Measurements from ENCODE around the gene GNAQ.

GNAQ gene

GRCh38 chr9:77831781-77832180 lies 199.8 kb downstream of the GNAQ start:
- H3K4me3 ChIP-seq (replicated peaks; ENCODE audit: low read depth, low read length): no peak overlapping the region
- TF ChIP-seq CTCF (IDR thresholded peaks at IDR 0.05; ENCODE audit: low read length, missing control alignments): no peak
- DNase-seq (ENCODE audit: low read depth): no peak

- no peak for DNase-seq (ENCODE audit: low read depth)
- TF ChIP-seq CTCF (IDR thresholded peaks at IDR 0.05; ENCODE audit: low read length, missing control alignments): no peak
- H3K4me3 ChIP-seq (replicated peaks; ENCODE audit: low read depth, low read length): no peak overlapping the region
Measured at GRCh38 chr9:77830618-77831285, 200.9 kb downstream of the GNAQ start.

DNA sequence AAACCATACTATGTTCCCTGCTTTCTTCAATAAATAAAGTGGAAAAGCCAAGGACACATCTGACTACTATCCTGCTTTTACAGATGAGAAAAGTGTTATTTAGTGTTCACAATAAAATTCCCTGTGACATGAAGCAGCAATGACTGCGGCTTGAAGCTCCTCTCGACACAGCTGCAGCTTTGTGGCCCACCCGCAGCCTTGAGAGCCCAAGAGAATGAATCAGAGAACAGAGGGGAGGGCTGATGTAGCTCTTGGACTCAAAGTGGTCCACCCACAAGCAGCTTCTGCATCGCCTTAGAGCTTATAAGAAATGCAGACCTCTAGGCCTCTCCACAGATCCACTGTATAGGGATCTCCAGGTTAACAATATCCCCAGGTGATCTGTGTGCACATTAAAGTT lies 202.2 kb downstream of the GNAQ start:
- H3K4me3 ChIP-seq (replicated peaks; ENCODE audit: low read depth, low read length): no peak overlapping the region
- TF ChIP-seq CTCF (IDR thresholded peaks at IDR 0.05; ENCODE audit: low read length, missing control alignments): no peak
- no peak for DNase-seq (ENCODE audit: low read depth)

GRCh38 chr9:77827104-77827784 lies 204.4 kb downstream of the GNAQ start:
- TF ChIP-seq CTCF (IDR thresholded peaks at IDR 0.05; ENCODE audit: low read length, missing control alignments): no peak
- H3K4me3 ChIP-seq (replicated peaks; ENCODE audit: low read depth, low read length): no peak overlapping the region
- DNase-seq (ENCODE audit: low read depth): no peak

- no peak for TF ChIP-seq CTCF (IDR thresholded peaks at IDR 0.05; ENCODE audit: low read length, missing control alignments)
Measured at GRCh38 chr9:77826621-77827020, 205.0 kb downstream of the GNAQ start.

DNA sequence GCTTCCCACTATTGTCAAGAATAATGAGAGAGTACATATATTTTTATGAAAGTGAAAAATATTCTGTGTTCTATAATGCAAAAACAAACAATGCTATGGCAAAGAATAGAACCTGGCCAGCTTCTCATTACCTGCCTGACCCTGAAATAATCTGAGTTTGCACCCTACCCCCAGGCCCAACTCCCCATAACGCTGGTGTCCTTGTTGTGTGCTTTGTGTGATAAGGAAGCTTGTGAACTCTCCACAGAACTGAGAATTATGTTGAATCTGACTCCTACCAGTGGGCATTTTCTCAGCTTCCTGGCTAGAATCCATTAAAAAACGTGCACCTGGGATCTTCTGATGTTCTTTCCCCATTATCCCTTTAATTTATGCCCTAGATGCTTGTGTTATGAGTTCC lies 205.5 kb downstream of the GNAQ start:
- no peak for DNase-seq (ENCODE audit: low read depth)
- no peak for TF ChIP-seq CTCF (IDR thresholded peaks at IDR 0.05; ENCODE audit: low read length, missing control alignments)
- H3K4me3 ChIP-seq (replicated peaks; ENCODE audit: low read depth, low read length): no peak overlapping the region

More at GRCh38 chr9:77826621-77827020, 205.0 kb downstream of the GNAQ start:
- DNase-seq (ENCODE audit: low read depth): no peak
- H3K4me3 ChIP-seq (replicated peaks; ENCODE audit: low read depth, low read length): no peak overlapping the region

GRCh38 chr9:77825361-77825760 lies 206.2 kb downstream of the GNAQ start:
- no peak for TF ChIP-seq CTCF (IDR thresholded peaks at IDR 0.05; ENCODE audit: low read length, missing control alignments)
- H3K4me3 ChIP-seq (replicated peaks; ENCODE audit: low read depth, low read length): no peak overlapping the region
- no peak for DNase-seq (ENCODE audit: low read depth)
